Fibroblast of mammary gland (primary cell): ENCODE data around the gene SYMPK.
A peak's percentile ranks its signal among the peaks of the same experiment; 100 is the strongest.

ENCODE experiments used
- DNase-seq: peaks from one replicate; pipeline ENCODE4 v3.0.0-alpha.2; 2010; ENCODE audit warnings: low read depth
- H3K4me3 ChIP-seq: 2 replicates; pipeline ENCODE4 v1.5.1; 2011; ENCODE audit warnings: low read depth, mild to moderate bottlenecking, low read length, moderate library complexity; ENCODE audit not compliant: control insufficient read depth
- CTCF ChIP-seq: conservative IDR thresholded peaks from 2 replicates; pipeline ENCODE4 v1.5.1; 2011; ENCODE audit warnings: low read depth, low read length, inconsistent platforms; ENCODE audit not compliant: control insufficient read depth, insufficient read depth

Gene SYMPK

DNA sequence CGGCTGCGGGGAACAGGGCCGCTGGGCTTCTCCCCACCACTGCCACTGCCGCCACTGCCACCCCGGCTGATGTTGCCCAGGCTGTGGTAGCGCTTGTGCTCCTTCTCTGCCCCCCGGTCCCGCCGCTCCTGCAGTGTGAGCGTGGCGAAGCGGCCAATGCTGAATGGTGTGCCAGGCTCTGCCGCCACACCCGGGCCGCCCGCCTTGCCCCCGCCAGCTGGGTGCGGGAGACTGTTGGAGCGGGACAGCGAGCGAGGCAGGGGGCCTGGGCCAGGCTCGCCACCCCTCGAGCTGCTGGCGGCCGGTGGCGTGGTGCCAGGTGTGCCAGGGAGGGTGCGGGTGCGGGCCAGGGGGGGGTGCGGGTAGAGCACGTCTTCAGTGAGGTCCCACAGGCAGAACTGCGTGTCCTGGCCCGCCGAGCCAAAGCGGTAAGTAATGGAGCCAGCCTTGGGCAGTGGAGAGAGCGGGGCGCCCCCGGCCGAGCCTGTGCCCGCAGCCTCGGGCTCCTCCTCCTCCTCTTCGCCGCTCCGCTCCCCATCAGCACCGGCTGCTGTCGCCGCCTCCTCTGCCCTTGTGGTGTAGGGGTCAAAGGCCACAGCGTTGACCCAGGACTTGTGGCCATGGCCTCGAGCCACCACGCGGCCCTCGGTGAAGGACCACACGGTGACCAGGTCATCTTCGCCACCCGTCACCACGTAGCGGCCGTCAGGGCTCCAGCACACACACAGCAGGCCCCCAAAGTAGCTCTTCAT lies 77.0 kb downstream of the SYMPK start:
- TF ChIP-seq CTCF = no peak
- no peak for DNase-seq
- H3K4me3 ChIP-seq = no peak overlapping the region

GRCh38 chr19:45785097-45785496 lies 77.8 kb downstream of the SYMPK start:
- no peak overlapping the region for H3K4me3 ChIP-seq
- DNase-seq = no peak
- TF ChIP-seq CTCF = no peak

DNA sequence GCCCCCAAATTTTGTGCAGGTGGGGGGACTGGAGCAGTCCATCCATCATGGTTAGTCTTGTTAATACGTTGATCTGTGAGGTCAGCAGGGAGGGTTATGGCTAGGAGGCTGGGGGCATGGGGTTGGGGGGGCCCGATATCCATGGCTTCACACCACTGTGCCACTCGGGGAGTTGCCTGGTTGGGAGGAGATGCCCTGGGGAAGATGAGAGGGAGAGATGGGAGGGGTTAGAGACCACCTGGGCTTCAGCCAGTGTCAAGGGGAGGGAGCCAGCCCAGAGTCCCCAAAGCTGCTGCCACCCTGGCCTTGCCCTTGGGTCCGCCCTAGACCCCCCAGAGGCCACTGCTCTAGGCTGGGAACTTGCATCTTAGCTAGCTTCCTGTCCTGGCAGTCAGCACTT lies 78.9 kb downstream of the SYMPK start:
- no peak for DNase-seq
- no peak for TF ChIP-seq CTCF
- H3K4me3 ChIP-seq = no peak overlapping the region

- peak; percentile 71 for DNase-seq
- TF ChIP-seq CTCF = no peak
- H3K4me3 ChIP-seq = no peak overlapping the region
These were observed 79.8 kb downstream of the SYMPK start for GRCh38 chr19:45782820-45783785.

DNA sequence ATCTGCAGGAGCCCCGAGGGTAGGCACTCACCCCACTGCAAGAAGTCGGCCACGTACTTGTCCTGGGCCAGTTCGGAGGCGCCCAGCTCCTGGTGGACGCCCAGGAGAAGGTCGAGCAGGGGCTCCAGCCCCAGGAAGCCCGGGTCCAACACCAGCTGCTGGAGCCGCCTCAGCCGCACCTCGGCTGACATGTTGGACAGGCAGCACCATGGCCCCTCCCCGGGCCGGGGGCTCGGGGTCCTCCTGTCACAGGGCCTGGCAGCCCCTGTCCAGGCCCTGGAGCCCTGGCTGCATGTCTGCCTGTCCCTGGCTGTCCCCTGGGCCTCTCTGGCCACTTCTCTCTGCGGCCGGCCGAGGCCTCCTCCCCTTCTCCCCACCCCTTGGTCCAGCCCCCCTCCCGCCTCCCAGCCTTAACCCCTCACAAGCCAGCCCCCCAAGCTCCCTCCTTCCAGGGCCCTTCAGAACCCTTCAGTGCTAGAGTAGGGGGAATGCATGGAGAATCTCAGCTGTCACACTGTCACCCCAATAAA lies 80.7 kb downstream of the SYMPK start, which contains the start of gene DMPK:
TSS of gene DMPK (minus strand) at position 329 of the 530 bp plus-strand sequence. CDS start at position 191, 138 bp downstream.
- no peak for DNase-seq
- peak within 1 kb of the TSS; percentile 24 for H3K4me3 ChIP-seq
- no peak for TF ChIP-seq CTCF
